ENCODE measurements around the gene SMG6.

SMG6 gene

GRCh38 chr17:2279707-2280106 lies 23.9 kb downstream of the SMG6 start:
- ChIA-PET POLR2A (ENCODE audit: low non-redundant PET) (no interaction called here), CTCF (interaction anchor here (0.9 kb wide), 1 partner anchor 35 kb away, joined by 3 read pairs; no protein-coding TSS in a partner anchor)
- no peak for TF ChIP-seq CTCF (conservative IDR thresholded peaks at IDR 0.05; ENCODE audit: low read depth)
- no peak overlapping the region for H3K27ac ChIP-seq
- no peak for DNase-seq (ENCODE audit: low spot score)

- no peak for TF ChIP-seq CTCF (conservative IDR thresholded peaks at IDR 0.05; ENCODE audit: low read depth)
- no peak overlapping the region for H3K27ac ChIP-seq
- no peak for DNase-seq (ENCODE audit: low spot score)
- ChIA-PET CTCF (no interaction called here), POLR2A (ENCODE audit: low non-redundant PET) (no interaction called here)
Observed at GRCh38 chr17:2277429-2278170, 26.0 kb downstream of the SMG6 start.

GRCh38 chr17:2275722-2276121 lies 27.9 kb downstream of the SMG6 start:
- no peak overlapping the region for H3K27ac ChIP-seq
- ChIA-PET CTCF (interaction anchor here (1.1 kb wide), 1 partner anchor 223 kb away, joined by 4 read pairs; no protein-coding TSS in a partner anchor), POLR2A (ENCODE audit: low non-redundant PET) (no interaction called here)
- DNase-seq (ENCODE audit: low spot score): no peak
- no peak for TF ChIP-seq CTCF (conservative IDR thresholded peaks at IDR 0.05; ENCODE audit: low read depth)

- TF ChIP-seq CTCF (conservative IDR thresholded peaks at IDR 0.05; ENCODE audit: low read depth): no peak
- no peak overlapping the region for H3K27ac ChIP-seq
- POLR2A ChIA-PET (ENCODE audit: low non-redundant PET): no interaction called here
- CTCF ChIA-PET: no interaction called here
- DNase-seq (ENCODE audit: low spot score): no peak
Observed at GRCh38 chr17:2274414-2274813, 29.2 kb downstream of the SMG6 start.

GRCh38 chr17:2271985-2272702 lies 31.4 kb downstream of the SMG6 start:
- H3K27ac ChIP-seq: no peak overlapping the region
- ChIA-PET CTCF (no interaction called here), POLR2A (ENCODE audit: low non-redundant PET) (no interaction called here)
- DNase-seq (ENCODE audit: low spot score): no peak
- no peak for TF ChIP-seq CTCF (conservative IDR thresholded peaks at IDR 0.05; ENCODE audit: low read depth)

- TF ChIP-seq CTCF (conservative IDR thresholded peaks at IDR 0.05; ENCODE audit: low read depth): no peak
- H3K27ac ChIP-seq: no peak overlapping the region
Observed at GRCh38 chr17:2267354-2267753, 36.2 kb downstream of the SMG6 start.

More at GRCh38 chr17:2267354-2267753, 36.2 kb downstream of the SMG6 start:
- no peak for DNase-seq (ENCODE audit: low spot score)
- ChIA-PET POLR2A (ENCODE audit: low non-redundant PET) (no interaction called here), CTCF (interaction anchor here (0.6 to 0.8 kb wide), 2 partner anchors 23 to 210 kb away, joined by 5 to 6 read pairs; no protein-coding TSS in a partner anchor)
